HG02588 (cell line): ENCODE data around the gene INHA.

Experiments
- ATAC-seq: cut with Tn5 transposase; IDR thresholded peaks from one replicate; pipeline ENCODE4 v1.9.1; 2021; ENCODE audit warnings: mild to moderate bottlenecking, moderate library complexity; ENCODE audit not compliant: unreplicated experiment

INHA gene

DNA sequence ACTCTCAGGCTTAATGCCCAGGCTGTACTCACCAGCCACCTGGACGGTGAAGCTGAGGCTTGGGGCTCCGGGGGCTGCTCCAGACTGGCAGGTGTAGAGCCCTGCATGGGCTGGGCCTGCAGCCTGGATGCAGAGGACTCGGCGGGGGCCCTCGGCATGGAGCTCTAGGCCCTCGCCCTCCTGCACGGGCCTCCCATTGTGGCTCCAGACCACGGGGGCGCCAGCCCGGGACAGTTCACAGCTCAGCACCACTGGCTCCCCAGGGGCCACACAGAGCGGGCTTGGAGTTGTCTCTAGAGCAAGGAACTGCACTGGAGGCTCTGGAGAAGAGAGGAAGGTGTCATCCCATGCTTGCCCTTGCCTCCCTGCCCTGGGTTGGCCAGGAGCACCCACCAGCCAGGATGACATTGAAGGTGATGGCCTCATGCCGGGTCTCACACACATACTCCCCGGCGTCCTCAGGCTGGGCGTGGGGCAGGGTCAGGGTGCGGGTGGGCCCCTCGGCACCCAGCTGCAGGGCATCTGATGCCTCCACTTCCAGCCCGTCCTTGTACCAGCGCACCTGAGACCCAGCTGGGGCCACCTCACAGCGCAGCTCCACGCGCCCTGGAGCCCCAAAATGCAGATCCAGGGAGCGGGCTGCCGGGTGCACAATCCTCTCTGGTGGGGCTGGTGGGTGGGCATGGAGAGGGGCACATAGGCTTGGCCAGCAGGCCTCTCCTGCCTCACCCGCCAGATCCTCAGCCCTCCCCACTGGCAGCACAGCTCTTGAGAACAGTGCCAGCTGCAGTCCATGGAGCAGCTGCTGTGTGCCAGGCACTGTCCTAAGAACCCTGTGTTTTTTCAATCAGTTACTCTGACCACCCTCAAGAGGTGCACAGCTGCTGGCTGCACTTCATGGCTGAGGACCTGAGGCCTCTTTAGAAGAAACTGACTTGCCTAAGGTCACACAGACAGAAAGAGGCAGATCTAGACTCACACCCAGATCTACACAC, 14.0 kb upstream of the INHA start:
- ATAC-seq, result no peak

DNA sequence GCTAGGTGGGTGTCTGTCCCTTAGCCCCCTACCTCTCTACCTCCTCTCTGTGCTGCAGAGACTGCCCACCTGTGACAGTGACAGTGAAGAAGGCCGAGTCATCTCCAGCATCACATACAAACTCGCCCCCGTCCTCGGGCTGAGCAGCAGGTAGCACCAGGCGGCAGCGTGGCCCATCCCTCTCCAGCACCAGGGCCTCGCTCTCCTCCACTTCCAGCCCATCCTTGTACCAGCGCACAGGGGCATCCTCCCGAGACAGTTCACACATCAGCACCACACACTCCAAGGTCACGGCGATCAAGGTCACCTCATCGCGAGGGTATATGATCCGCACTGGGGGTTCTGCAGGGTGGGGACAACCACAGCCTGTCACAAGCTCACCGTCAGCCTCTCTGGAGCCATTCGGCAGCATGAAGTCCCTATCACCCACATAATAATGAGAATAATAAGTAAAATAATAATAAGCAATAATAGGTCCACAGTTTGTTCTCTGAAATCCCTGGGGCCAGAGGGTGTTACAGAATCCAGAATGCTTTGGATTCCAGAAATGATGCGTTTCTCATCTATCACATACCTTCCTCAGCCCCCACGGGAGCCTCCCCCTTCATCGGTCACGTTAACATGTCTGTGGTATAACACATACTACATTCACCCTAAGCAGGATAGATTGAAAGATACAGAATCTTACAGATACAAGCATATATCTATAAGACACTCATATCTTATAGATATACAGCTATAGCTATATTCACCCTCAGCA, 12.8 kb upstream of the INHA start:
- no peak for ATAC-seq

- ATAC-seq, result no peak
Measured at GRCh38 chr2:219560037-219560892, 11.8 kb upstream of the INHA start.

DNA sequence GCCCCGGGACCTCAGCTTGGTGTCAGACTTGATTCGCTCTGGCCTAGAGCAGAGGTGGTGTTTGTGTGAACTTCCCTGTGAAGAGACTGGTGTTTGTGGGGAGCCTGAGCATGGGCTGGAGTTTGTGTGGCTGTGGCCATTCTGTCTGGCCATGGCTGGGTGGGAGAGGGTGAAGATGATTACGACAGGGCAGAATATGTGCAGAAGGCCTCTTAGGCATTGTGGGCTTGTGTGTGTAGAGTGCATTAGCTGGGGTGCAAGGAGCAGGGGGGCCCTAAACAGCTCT, 11.3 kb upstream of the INHA start:
- no peak for ATAC-seq

DNA sequence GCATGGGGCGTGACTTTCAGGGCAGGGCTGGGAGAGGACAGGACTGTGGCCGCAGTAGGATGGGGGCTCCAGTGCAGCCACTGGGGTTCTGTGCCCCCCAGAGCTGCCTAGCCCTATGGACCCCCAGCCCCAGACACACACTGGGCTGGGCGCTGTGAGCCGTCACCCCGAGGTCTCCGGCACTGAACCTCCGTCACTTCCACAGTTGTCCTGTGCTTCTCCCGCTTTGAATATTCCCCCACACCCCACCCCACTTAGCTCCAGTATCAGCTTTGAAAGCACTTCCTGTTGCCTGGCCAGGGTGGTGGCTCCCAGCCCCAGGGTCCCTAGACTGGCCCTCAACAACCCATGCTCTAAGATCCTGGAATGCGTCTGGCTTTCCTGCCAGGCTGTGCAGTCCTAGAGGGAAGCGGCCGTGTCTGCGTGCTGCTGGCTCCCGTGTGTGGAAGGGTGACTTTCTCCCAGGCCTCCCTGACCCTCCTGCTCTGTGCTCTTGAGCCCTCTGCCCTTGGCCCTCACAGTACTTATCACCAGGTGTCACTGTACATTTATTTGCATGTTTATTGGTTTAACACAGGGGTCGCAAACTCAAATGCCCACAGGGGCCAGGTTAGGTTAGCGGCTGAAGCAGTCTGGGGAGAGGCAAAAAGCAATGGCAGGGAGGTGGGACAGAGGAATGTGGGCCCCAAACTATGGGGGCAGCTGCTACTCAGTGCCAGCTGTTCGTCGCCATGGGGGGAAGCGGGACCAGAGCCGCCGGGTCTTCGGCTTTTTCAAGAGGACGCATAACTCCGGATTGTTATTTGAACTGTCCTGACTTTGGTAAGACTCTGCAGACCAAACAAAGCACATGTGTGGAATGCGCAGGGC, 10.7 kb upstream of the INHA start:
- no peak for ATAC-seq

DNA sequence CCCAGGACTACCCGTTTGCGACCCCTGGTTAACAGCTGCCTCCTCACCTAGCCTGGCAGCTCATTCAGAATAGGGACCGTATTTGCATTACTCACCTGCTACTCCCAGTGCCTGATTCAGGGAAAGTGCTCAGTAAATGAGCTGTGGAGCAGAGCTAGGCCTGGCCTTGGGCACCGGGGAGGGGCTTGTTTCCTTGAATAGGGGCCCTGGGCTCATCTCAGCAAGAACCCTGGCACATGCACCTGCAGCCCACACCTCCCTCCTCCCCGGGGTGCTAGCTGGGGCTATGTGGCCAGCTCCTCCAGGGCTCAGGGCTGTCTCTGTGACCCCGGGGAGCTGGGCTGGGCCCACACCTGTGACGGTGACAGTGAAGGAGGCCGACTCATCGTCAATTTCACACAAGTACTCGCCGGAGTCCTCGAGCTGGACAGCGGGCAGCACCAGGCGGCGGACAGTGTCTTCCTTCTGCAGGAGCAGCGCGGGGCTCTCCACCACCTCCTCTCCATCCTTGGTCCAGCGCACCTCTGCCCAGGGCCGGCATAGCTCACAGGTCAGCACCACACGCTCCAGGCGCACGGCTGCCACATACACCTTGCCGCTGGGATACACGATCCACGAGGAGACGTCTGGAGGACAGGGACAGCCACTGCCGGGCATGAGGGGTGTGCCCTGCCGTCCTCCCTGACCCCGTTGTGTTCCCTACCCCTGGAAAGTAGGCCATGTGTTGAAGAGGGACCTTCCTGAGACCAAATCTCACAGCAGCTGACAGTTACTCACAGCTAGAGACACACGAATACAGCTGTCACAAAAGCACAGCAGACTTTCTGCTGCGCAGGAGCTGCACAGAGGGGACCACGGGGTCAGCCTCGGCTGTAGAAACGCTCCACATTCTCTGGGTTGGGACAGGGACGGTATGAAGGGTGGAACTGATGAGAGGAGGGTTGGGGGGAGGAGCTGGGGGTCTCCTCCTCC, 9.8 kb upstream of the INHA start:
- ATAC-seq, result no peak

- ATAC-seq, result no peak
Measured at GRCh38 chr2:219563271-219563928, 8.7 kb upstream of the INHA start.

GRCh38 chr2:219565130-219566080, 6.7 kb upstream of the INHA start:
- ATAC-seq, result no peak

DNA sequence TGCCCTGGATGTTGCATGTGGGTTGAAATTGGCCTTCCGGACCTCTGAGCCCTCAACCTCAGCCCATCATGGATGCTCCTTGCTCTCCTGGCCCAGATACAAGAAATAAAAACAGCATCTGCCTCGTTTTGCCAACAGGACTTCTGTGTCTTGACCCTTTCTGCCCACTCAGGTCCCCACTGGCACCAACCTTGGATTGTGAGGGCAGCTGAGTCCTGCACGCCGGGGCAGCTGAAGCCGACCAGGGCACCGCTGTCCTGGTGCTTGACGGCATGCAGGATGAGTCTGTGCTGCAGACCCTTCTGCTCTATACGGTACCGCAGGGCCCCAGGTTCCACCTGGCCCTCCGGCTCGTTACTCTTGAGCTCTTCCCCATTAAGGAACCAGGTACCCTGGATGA, 5.5 kb upstream of the INHA start:
- ATAC-seq, result no peak

DNA sequence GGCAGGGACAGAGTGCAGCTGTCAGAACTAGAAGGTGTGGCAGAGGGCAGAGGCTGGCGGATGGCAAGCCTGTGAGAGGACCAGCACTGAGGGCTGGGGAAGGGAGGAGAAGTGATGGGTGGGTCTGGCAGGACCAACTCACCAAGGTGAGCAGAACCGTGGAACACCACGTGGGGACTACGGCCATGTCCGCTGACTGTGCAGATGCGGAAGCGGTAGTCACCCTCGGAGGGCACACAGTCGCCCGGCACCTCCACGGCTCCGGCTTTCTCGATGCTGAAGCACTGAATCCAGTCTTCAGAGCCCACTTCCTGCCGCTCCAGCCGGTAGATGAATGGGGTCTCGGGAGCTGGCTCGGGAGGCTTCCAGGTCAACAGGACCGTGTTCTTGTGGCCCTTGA, 5.0 kb upstream of the INHA start:
- no peak for ATAC-seq

DNA sequence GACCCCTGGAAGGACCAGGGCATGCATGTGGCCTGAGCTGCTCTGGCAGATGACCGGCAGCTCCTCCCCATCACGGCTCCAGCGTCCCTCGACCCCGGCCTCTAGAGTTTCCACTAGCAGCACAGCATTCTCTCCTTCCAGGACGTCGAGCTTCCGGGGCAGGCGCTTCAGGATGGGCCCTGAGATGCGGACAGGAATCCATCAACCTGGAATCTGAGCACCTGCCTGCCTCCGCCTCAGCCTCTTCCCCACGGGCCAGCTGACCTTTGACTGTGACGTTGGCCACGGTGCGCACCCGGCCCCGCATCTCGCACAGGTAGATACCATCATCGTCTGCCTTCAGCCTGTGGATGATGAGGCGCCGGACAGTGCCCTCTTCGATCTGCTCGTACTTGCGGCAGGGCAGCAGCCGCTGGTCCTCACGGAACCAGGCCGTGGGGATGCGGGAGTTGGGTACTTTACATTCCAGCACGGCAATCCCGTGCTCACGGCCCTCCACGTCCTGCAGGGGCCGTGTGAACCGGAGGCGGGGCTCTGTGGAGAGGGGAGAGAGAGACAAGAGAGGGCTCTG, 4.2 kb upstream of the INHA start:
- no peak for ATAC-seq

DNA sequence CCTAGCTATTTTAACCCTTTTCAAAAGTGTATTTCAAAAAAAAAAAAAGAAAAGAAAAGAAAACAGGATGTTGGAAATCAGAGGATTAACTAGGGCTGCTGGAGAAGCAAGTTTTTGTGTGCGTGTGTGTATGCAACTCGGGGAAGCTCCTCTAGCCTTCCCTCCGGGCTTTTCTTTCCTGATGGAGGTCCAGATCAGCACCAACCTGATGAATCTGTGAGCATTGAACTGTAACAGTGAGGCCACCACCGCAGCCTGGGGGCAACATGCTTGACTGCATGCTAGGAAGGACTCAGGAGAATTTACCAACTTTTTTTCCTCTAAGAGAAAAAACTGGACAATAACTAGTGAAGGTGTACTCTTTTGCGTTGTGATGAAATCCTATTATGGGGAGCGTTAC, 3.1 kb upstream of the INHA start:
- ATAC-seq, result no peak

DNA sequence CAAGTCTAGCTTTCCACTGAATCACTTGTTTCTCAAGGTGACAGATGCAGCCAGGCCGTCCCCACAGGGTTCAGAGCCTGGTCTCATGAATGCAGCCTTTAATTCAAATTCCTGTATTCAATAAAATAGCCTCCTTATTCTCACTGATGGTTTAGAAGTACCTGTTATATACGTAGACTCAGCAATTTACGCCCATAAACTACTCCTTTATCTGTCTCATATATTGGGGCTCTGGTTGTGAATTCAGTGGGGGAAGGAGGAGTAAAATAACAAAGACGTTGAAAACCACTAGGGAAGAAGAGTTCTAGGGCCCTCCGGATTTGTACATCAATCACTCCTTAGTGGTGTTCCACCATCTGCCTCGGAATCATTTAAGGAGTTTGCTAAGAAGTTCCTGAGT, 2.5 kb upstream of the INHA start:
- ATAC-seq, result no peak

- ATAC-seq, result no peak
Measured at GRCh38 chr2:219570194-219570923, 1.8 kb upstream of the INHA start.

GRCh38 chr2:219570924-219571310, 1.2 kb upstream of the INHA start:
- ATAC-seq, result no peak
